ENCODE data around the gene NKIRAS1. TPM values are rescaled to one million over a fixed set of nuclear protein-coding genes. Genes with fewer than 3 reads are reported as not detected.

The NKIRAS1 gene
- total RNA-seq, 1 experiment from 2014 or later: 23.0 TPM

- DNase-seq (ENCODE audit: low spot score): no peak
- Histone ChIP-seq H3K27me3 (replicated peaks; ENCODE audit: insufficient read depth, low read depth, low read length, poor library complexity) (no peaks in the 10 kb centered on the region), H3K9me3 (ENCODE audit: low read depth, low read length, poor library complexity, severe bottlenecking) (no peaks in the 10 kb centered on the region), H3K36me3 (ENCODE audit: insufficient read depth, low read length, poor library complexity, severe bottlenecking) (no peaks in the 10 kb centered on the region), H3K4me3 (ENCODE audit: low read depth, low read length, poor library complexity, severe bottlenecking) (no peak overlapping the region), H3K27ac (ENCODE audit: low read depth, low read length, poor library complexity, severe bottlenecking) (no peak overlapping the region), H3K4me1 (ENCODE audit: insufficient read depth, low read length, poor library complexity, severe bottlenecking) (no peaks in the 10 kb centered on the region)
- intact Hi-C loops (cut with micrococcal nuclease; ENCODE audit: unreplicated experiment): no loop called here
- TF ChIP-seq EZH2 (IDR thresholded peaks at IDR 0.05; ENCODE audit: borderline replicate concordance, low read depth, low read length, poor library complexity, severe bottlenecking) (no peak), CTCF (conservative IDR thresholded peaks at IDR 0.05; ENCODE audit: low read depth, low read length) (no peak)
- BruUV-seq (replicated peaks): no TSS peak
- ChIA-PET CTCF (no interaction called here), POLR2A (ENCODE audit: low non-redundant PET) (interaction anchor here (0.5 kb wide), 1 partner anchor 256 kb away, joined by 6 read pairs; no protein-coding TSS in a partner anchor)
Observed at GRCh38 chr3:23864931-23865330, 51.9 kb downstream of the NKIRAS1 start.

- CTCF ChIA-PET: no interaction called here
- H3K36me3 ChIP-seq (ENCODE audit: insufficient read depth, low read length, poor library complexity, severe bottlenecking): no peaks in the 10 kb centered on the region
- H3K27ac ChIP-seq (ENCODE audit: low read depth, low read length, poor library complexity, severe bottlenecking): no peak overlapping the region
- no peaks in the 10 kb centered on the region for H3K27me3 ChIP-seq (replicated peaks; ENCODE audit: insufficient read depth, low read depth, low read length, poor library complexity)
- DNase-seq (ENCODE audit: low spot score): no peak
- POLR2A ChIA-PET (ENCODE audit: low non-redundant PET): no interaction called here
- H3K9me3 ChIP-seq (ENCODE audit: low read depth, low read length, poor library complexity, severe bottlenecking): no peaks in the 10 kb centered on the region
- no TSS peak for BruUV-seq (replicated peaks)
- no peak overlapping the region for H3K4me3 ChIP-seq (ENCODE audit: low read depth, low read length, poor library complexity, severe bottlenecking)
- no peak for TF ChIP-seq CTCF (conservative IDR thresholded peaks at IDR 0.05; ENCODE audit: low read depth, low read length)
- no peak for TF ChIP-seq EZH2 (IDR thresholded peaks at IDR 0.05; ENCODE audit: borderline replicate concordance, low read depth, low read length, poor library complexity, severe bottlenecking)
- intact Hi-C loops (cut with micrococcal nuclease; ENCODE audit: unreplicated experiment): no loop called here
- no peaks in the 10 kb centered on the region for H3K4me1 ChIP-seq (ENCODE audit: insufficient read depth, low read length, poor library complexity, severe bottlenecking)
Observed at GRCh38 chr3:23863060-23863459, 53.7 kb downstream of the NKIRAS1 start.

- Histone ChIP-seq H3K9me3 (ENCODE audit: low read depth, low read length, poor library complexity, severe bottlenecking) (no peaks in the 10 kb centered on the region), H3K27ac (ENCODE audit: low read depth, low read length, poor library complexity, severe bottlenecking) (no peak overlapping the region), H3K4me1 (ENCODE audit: insufficient read depth, low read length, poor library complexity, severe bottlenecking) (no peaks in the 10 kb centered on the region), H3K36me3 (ENCODE audit: insufficient read depth, low read length, poor library complexity, severe bottlenecking) (no peaks in the 10 kb centered on the region), H3K27me3 (replicated peaks; ENCODE audit: insufficient read depth, low read depth, low read length, poor library complexity) (no peaks in the 10 kb centered on the region), H3K4me3 (ENCODE audit: low read depth, low read length, poor library complexity, severe bottlenecking) (no peak overlapping the region)
- ChIA-PET POLR2A (ENCODE audit: low non-redundant PET) (no interaction called here), CTCF (no interaction called here)
- intact Hi-C loops (cut with micrococcal nuclease; ENCODE audit: unreplicated experiment): no loop called here
- no peak for TF ChIP-seq EZH2 (IDR thresholded peaks at IDR 0.05; ENCODE audit: borderline replicate concordance, low read depth, low read length, poor library complexity, severe bottlenecking)
- DNase-seq (ENCODE audit: low spot score): no peak
- BruUV-seq (replicated peaks): no TSS peak
Observed at GRCh38 chr3:23861689-23862088, 55.1 kb downstream of the NKIRAS1 start.

- H3K4me3 ChIP-seq (ENCODE audit: low read depth, low read length, poor library complexity, severe bottlenecking): no peak overlapping the region
- no TSS peak for BruUV-seq (replicated peaks)
- ChIA-PET POLR2A (ENCODE audit: low non-redundant PET) (no interaction called here), CTCF (no interaction called here)
- intact Hi-C loops (cut with micrococcal nuclease; ENCODE audit: unreplicated experiment): no loop called here
- H3K27me3 ChIP-seq (replicated peaks; ENCODE audit: insufficient read depth, low read depth, low read length, poor library complexity): no peaks in the 10 kb centered on the region
- no peak overlapping the region for H3K27ac ChIP-seq (ENCODE audit: low read depth, low read length, poor library complexity, severe bottlenecking)
- H3K4me1 ChIP-seq (ENCODE audit: insufficient read depth, low read length, poor library complexity, severe bottlenecking): no peaks in the 10 kb centered on the region
- no peak for DNase-seq (ENCODE audit: low spot score)
- no peaks in the 10 kb centered on the region for H3K36me3 ChIP-seq (ENCODE audit: insufficient read depth, low read length, poor library complexity, severe bottlenecking)
- no peaks in the 10 kb centered on the region for H3K9me3 ChIP-seq (ENCODE audit: low read depth, low read length, poor library complexity, severe bottlenecking)
- TF ChIP-seq CTCF (conservative IDR thresholded peaks at IDR 0.05; ENCODE audit: low read depth, low read length) (no peak), EZH2 (IDR thresholded peaks at IDR 0.05; ENCODE audit: borderline replicate concordance, low read depth, low read length, poor library complexity, severe bottlenecking) (no peak)
Observed at GRCh38 chr3:23859839-23860382, 56.9 kb downstream of the NKIRAS1 start.
